HG02943 (cell line): Measurements from ENCODE around the gene CCDC154.
"Not testable (repeated sequence)": the region's sequence is repeated elsewhere in the genome, so short reads cannot be mapped to it uniquely, and the experiment has no call there.

Source experiments
- ATAC-seq: cut with Tn5 transposase; IDR thresholded peaks from one replicate; pipeline ENCODE4 v1.9.1; 2021; ENCODE audit warnings: mild to moderate bottlenecking, low read depth, moderate library complexity; ENCODE audit not compliant: unreplicated experiment

CCDC154 gene

DNA sequence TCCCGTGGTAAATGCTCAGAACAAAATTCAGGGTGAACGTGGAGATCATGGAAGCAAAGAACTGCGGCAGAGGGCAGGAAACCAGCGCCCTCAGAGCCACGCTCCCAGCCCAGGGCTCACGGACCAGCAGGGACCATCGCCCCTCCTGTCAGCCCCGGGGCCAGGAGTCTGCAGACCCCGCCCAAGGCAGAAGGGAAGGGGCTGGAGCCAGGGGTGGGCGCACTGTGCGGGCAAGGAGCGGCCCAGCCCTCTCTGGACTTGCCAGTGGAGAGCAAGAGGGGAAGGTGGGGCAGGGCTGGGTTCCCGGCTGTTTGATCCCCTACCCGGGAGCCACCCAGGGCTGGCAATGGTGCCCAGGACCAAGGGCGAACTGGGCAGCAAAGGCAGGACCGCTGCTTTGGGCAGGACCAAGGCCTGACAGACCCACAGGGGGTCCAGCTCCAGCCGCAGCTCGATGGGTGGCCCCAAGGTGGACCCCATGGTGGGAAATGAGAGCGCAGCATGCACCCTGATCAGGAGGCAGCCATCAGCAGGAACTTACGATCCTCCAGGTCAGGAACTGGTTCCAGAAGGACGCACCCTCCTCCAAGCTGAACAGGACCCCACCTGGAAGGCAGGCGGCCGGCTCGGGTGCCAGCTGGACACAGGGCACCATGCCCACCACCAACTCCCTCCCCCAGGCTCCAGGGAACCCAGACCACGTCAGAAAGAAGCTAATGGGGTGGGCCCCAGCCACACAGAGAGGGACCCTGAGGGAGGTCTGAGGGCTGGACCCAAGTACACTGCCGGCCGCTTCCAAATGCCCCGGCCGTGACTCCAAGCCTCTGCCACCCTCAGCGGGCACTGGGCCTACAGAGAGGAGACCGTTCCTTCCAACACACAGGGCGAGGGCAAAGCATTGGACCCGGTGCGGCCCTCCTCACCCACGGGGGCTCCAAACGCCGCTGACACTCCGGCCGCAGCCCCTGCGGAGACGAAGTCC, 11.1 kb upstream of the CCDC154 start:
- no peak for ATAC-seq

DNA sequence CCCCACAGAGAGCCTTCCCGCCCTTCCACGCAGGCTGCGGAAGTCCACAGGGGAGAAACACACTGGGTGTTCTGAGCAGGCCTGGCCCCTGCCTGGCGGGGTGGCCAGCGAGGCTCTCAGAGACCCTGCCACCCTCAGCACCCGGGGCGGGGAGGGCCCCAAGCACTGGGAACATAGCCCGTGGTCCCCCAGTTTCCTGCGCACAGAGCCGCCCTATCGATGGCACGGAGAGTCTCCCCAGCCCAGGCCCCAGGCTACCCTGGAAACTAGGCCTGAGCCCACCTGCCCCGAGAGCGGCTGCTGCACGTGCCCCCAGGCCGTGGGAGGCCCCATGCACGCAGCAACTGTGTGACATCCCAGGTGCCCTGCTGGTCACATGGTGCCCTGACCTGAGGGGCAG, 10.2 kb upstream of the CCDC154 start:
- no peak for ATAC-seq

DNA sequence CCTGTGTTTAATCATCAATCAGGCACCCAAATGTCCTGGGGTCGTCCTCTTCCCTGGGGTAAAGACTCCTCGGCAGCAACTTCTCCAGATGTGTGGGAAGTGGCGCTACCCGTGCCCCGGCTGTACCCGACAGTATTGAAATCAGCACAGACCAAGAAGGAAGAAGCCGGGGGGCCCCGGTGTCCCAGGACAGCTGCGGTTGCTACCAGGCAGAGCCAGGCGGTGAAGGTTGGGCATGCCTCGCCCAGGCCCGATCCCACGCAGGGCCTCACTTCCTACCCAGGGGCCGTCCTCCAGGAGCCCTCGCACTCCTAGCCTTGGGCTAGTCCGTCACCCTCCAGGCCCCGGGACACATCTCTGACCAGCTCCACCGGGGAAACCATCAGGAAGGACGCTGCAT, 9.0 kb upstream of the CCDC154 start:
- ATAC-seq: no peak

DNA sequence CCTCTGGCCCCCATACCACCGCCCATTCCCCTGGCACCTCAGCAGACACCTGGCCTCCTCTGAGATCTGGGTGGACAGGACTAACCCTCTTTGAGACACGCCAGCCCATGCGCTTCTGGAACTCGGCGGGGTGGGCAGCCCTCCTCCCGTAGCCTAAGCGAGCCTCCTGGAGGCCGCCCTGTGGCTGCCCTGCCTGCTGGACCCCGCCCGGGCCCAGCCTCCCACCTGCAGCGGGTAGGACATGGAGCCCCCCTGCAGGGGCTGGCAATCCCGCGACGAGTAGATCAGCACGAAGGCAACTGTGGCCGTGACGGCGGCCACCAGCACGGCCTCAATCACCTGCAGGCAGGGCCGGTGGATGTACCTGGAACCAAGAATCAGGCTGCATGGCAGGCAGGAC, 8.2 kb upstream of the CCDC154 start:
- no peak for ATAC-seq

DNA sequence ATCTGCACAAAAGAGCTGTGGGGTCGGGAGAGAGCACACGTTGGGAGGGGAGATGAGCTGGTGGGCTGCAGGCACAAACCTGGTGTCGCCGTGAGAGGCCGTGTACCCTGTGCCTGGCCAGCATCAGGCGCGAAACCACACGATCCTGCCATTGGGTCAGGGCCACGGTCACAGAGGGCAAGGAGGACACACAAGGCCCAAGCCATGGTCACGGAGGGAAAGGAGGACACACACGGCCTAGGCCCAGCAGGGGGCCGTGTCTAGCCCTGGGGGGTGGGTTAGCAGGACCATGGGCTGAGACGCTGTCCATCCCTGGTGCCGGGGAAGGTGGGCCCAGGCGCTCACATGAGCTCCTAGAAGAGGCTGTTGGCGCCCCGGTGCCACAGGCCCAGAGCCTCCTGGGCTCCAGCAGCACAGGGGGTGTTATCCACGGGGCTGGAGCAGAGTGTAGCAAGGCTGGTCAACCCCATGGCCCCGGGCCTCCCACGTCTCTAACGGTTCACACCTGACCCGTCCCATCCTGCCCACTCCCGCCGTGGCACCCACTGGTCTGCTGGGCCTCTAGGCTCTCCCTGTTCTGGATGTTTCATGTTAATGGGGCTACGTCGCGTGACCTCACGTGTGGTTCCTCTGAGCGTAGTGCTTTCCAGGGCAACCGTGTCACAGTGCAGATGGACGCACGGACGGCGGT, 7.5 kb upstream of the CCDC154 start:
- ATAC-seq: no peak

DNA sequence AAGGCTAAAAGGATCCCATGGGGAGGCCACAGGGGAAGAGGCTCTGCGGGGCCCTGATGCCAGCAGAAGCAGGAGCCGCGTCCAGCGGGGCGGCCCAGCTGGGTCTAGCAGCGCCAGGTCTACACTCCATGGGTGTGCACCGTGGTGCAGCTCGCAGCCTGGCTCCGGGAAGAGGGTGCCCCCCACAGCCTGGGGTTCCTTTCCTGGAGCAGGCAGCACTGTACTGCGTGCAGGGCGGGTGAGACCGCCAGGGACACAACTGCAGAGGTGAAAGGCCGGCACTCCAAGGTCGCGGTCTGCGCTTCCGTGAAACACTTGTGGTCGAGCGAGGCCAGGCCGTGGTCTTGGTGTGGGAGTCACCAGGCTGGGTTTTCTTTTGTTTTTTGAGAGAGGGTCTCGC, 6.5 kb upstream of the CCDC154 start:
- ATAC-seq: no peak

DNA sequence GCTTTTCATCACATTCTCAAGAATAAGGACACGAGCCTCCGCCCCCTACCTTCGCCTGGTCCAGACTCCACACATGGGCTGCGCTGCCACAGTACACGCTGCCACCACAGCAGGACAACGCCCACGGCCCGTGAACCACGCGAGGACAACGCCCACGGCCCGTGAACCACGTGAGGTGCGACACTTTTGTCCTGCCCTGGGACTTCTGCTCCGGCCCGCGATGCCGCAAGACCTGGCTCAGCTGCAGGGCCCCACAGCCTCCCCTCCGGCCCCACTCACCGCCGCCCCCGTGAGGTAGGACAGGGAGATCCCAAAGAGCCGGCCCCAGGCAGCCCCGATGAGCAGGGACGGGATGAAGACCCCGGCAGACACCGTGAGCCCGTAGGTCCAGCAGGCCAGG, 5.9 kb upstream of the CCDC154 start:
- no peak for ATAC-seq

DNA sequence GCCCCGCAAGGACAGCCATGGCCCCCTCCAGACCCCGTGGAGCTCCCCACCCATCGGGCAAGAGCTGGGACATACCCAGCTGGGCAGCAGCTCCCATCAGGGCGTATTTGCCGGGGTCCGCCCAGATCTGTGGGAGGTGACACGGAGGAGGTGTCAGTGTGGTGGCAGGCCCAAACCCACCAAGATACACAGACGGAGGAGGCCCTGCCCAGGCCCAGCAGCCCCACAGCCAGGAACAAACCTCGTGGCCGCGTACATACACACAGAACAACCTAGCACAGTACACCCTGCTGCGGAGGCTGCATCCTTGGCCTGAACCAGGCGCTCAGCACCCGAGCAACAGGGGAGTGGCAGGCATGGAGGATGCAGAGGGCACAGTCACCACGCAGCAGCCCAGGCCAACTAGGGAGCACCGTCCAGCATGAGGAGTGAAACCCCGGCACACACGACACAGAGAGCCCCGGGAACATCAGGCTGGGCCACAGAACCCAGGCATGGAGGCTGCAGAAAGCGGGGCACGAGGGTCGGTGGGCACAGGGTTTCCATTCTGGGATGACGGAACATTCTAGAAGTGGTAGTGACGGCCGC, 4.9 kb upstream of the CCDC154 start:
- ATAC-seq: no peak

DNA sequence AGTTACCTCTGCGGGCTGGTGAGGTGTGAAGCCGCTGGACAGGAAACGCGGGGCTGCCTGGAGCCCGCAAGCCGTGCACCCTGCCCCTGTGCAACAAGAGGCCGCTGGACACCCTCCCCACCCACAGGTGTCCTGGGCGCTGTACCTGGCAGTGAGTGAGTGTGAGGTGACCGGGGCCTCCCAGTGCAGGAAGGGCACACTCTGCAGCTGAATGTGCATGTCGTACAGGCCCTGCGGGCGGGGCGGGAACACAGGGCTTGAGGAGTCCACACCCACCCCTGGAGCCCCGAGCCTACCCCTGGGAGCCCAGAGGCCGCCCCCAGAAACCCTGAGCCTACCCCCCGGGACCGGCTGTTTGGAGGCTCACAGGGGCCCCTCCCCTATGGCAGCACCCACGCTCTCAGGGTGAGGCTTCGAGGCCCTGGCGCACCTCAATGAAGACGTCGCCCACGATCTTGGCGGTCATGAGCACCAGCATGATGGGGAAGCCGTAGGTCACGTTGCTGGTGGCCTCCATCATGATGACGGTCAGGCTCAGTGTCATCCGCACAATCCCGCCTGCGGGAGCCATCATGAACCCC, 4.3 kb upstream of the CCDC154 start:
- ATAC-seq: no peak

DNA sequence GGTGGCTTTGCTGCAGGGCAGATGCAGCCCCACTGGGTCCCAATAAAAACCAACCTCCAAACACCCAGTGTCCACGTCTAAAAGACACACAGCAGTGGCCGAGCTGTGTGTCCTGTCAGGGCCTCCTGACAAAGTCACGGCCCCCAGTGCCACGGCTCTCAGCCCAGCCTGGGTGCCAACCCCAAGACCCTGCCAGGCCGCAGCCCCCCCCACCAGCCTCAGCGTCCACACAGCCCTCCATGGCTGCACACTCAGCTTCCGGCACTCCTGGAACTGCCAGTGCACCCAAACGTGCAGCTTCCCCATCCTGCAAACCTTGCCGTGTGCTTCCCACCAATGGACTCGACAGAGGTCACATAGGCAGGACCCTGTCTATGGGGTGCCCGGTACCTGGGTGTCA, 3.6 kb upstream of the CCDC154 start:
- ATAC-seq: no peak

DNA sequence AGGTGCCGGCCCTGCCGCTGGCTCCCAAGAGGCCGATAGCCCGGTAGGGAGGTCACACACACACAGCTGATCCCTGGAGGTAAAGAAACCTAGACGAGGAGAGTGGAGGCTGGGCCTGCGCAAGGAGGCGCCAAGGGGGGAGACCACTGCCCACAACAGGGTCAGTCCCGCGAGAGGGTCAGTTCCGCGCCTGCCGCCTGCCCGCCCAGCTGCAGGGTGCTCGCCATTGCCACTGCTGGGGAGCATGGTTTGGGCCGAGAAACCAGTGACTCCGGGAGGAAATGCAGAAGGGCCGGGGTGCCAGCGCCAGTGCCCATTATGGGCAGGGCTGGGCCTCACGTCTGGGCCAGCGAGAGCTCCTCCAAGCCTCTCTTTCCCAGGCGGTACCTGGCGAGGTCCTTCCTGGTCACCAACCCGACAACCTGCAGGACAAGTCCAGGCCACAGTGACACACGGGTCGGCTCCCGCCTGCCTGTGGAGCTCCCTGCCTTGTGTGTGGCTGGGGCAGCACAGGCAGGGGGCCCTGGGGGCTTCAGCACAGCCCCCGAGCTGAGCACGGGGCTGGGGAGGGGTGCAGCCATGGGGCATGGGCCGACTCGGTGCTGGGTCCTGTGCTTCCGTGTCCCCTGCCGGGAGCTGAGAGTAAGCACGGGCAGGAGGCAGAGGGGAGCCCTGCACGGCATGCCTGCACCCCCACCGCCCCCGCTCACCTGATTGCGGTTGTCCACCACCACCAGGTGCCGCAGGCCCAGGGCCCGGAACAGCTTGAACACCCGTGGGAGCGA, 2.1 kb upstream of the CCDC154 start:
- ATAC-seq: no peak

DNA sequence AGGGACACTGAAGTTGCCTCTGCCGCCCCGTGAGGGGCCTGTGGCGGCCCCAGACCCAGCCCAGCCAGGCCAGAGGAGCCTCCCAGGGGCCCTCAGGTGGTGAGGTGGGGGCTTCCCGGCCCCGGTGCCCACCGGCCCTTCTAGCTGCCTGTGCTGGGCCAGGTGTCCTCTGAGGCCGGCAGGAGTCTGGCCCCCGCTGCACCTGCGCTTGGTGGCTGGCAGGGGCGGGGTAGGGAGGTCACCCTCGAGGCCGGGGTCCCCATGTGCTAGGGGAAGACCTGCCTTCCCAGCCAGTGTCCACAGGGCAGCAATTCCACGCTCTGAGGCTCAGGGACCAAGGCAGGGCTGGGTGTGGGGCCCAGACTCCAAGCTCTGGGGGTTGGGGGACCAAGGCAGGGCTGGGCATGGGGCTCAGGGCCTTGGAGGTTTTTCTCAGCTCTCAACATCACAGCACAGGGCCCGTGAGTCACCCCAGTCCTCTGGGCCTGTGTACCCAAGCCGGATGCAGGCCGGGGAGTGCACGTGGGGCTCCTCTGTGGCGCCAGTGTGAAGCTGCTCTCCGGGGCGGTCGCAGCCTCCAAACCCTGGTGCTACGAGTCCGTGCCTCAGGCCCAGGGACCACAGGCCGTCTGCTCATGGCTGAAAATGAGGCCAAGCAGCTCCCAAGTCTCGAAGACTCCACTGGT, 1.3 kb upstream of the CCDC154 start:
- no peak for ATAC-seq

DNA sequence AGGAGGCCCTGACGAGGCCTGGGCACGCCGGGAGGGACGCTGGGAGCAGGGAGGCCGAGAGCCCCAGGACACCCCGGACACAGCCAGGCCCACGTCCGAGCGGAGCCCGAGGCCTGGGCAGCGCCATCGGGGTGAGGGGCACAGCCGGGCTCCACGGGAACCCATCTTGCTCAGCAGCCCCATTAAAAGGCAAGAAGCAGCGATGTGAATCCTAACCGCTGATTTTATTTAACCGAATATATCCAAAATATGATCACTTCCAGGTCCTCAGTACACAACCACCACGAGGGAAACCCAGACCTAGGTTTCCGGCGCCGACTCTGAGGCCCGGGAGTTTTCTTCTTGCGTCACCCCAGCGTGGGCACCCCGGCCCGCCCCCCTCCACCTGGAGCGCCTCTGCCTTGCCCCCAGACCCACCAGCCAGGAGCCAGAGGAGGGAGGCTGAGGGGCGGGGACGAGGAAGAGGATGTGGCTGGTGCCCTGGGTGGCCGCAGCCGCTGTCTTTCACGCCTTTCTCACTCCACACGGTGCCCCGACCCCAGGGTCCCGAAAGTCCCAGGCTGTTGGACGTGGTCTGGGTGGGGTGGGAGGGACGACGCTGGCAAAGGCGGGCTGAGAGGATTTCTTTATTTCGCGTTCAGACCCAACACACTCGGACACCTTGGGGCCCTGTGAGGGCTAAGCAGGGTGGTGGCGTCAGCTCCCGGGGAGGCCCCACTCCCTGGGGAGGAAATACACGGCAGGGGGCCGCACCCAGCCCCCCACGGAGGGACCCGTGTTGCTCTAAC, 568 bp upstream of the CCDC154 start:
- ATAC-seq: no peak

DNA sequence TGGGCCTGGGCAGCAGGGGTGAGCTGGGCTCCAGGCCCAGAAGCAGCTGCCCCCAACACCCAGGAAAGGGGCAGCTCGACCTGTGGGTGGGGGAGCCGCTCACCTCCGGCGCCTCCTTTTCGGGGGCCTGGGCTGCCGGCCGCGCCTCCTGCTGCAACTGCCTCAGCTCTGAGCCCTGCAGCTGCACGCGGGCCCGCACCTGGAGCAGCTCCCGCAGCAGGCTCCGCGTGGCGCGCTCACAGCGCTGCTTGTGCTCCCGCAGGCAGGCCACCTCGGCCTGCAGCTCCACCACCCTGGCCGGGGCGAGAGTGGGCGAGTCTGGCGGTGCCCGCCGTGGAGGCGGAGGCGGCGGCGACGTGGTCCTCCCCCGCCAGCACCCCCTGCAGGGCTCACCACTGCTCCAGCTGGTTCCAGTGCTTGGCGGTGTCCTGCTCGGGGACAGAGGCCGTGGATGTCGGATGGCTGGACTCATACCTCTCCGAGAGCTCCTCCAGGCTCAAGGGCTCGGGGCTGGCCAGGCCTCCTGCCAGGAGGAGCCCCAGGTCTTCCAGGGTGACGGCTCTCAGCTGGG, 868 bp downstream of the CCDC154 start:
- ATAC-seq: no peak

DNA sequence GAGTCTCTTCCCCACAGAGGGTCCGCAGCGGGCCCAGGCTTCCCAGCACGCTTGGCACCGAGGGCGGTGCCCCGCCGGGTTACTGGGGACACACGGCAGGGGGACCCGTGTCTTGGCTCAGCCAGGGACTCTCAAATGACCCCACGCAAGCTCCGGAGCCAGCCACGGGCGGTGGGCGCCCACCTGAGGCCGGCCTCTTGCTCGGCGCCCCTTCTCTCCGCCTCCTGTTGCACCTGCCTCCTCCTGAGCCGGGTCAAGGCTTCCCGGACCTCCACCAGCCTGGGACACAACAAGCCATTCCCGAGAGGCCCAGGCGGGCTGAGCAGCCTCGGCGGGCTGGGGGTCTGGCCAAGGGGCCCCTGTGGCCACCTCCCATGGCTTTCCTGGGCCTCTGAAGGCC, 1.7 kb downstream of the CCDC154 start:
- ATAC-seq: no peak

DNA sequence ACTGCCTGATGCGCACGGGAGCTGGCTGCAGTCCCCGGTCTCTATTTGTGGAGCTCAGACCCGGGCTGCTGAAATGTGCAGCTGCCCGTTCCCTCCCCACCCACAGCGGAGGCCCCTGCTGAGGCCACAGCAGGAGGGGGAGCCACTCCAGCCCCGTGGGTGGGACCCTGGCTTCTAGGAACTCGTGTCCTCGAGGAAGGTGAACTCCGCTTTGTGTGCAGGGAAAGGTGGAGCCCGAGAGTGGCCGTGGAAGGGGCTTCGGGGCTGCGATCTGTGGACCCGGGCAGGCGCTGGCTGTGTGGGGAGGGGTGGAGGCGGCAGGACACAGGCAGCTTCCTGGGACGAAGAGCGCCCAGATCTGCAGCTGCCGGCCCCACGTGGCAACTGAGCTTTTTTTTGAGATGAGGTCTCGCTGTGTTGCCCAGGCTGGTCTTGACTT, 2.9 kb downstream of the CCDC154 start:
- ATAC-seq: no peak

DNA sequence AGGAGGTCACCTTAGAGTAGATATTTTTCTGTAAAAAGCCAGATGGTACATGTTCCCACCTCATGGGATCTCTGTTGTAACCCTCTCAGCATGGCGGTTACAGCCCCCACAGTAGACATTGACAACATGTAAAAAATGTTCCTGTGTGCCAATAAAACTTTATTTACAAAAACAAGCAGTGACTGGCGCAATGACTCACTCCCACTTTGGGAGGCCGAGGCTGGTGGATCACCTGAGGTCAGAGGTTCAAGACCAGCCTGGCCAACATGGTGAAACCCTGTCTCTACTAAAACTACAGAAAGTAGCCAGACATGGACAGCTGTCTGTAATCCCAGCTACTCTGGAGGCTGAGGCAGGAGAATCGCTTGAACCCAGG, 4.7 kb downstream of the CCDC154 start:
- not testable (repeated sequence) for ATAC-seq

DNA sequence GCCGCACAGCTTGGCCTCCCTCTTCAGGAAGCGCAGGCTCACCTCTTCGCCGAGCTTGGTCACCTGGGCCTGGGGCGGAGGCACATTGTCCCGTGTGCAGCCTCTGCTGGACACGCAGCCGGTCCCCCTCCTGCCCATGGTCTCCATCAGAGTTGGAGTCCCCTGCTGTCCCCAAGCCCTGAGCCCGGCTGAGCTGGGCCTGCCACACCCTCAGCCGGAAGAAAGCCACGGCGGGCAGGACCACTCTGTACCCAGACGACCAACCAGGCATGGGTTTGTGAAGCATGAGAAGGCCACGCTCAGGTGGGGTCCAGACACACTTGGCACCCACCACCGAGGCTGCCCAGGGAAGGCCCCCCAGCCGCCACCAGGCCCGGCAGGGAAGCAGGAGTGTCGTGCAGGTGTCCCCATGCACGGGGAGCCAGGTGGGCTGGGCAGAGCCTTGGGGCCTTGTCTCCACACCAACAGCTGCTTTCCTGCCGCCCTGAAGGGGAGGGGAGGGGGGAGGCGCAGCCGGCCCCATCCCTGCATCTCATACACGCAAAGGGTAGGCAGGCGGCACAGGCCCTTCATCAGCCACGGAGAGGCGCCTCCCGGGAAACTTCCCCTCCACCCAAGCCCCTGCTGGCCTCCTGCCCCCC, 5.2 kb downstream of the CCDC154 start:
- ATAC-seq: no peak
